Stimulated activated CD4-positive, alpha-beta T cell treated with anti-CD3 and anti-CD28 coated beads, Interleukin-2, amount 100 ng/mL, for 24 hours (primary cell): ENCODE measurements around the gene BICD2.

Experiments used
- DNase-seq, 2 donors: peaks; one replicate each; pipeline ENCODE4 v3.0.0-alpha.2; 2020

Gene BICD2

DNA sequence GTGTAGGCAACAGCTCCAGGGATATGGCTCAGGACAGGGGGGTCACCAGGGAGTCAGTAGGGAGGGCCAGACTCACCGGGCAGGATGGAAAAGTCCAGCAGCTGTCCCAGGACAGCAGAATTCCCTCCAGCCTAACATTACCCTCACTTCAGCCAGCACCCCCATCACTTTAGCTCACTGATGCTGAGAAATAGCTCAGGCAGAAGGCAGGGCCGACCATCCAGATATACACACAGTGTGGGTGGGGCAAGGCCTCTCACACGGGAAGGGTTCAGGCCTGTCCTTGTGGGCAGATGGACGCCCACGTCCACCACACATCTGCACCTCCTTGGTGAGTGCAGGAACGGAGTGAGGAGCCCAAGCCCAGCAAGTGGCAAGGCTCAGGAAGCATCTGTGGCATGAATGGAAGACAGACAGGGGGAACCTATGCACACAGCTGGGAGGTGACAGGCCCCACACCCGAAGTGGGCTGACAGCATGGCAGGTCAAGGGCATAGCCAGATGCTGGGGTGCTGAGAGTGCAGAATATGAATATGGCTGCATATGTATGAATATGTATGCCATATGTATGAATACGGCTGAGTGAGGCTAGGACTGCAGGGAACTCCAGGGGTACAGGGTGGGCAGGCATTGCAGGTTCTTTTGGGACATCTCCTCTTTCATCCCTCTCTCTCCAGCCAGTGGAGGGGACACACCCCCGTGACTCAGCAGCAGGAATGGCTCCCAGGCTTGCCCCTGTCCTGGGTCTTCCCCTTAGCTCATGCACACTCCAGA lies 17.0 kb downstream of the BICD2 start:
- DNase-seq: no peak

DNA sequence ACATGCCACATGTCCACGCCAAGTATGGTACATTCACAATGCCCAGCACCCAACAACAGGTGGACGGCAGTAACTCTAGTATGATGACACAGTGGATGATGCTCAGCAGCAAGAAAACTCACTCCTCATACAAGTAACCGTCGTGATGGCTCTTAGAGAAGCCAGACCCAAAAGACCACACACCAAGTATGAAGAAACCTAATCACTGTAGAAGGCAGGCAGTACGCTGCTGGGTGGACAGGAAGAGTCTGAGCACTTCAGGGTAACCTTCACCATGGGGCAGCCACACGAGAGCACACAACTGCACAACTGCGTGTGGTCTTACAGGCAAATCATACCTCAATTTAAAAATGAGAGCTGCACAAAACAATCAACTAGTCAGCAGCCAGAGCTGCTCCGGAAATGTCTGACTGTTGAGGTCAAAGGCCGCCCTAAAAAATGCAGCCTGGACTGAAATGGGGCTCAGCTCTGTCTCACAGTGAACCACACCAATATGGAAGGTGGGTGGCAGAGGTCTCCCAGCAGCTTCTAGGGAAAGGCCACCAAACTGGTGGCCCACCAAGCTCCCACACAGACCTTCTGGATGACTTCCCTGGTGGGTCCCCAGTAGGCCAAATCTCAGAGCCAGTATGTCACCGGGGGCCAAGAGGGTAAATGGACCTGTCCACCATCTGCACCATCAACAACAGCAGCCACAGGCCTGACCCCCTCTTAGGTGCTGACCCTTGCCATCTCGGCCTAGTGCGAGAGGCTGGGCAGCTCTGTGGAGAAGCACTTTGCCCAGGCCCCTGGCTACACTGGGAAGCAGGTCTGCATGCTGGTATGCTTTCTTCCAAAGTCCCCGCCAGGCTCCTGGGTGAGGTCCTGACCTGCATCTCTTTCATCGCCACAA lies 17.8 kb downstream of the BICD2 start:
- no peak for DNase-seq

DNA sequence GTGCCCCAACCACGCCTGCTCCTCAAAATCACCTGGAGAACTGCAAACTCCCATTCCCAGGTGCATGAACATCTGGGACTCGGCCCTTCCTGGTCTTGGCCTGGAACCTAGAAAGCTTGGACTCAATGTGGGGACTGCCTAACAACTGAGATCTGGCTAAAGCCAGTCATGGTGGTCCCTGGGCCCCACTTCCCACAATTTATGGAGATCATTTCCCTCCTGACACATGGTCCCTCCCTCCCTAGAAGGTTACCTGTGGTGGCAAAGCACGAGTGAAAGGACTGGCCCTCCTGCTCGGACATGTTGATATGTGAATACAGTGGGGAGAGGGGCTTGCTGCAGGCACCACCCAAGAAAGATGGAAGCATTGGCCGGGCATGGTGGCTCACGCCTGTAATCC lies 18.8 kb downstream of the BICD2 start:
- DNase-seq: no peak

DNA sequence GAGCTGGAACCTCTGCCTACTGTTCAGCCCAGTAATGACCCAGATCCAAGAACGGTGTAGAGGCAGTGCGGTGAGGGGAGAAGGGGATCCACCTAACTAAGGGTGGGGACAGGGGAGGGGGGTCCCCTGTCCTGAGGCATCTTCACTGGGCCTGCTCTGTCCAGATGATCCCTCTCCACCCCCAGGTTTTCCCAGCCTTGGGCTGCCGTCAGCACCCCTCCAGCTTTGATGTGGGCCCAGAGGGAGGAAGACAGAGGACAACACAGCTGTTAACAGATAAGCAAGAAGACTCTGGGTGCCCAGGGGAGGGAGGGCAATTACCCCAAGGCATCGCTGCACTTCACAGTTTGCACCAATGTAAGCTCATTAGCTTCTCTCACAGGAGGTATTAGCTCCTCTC lies 19.3 kb downstream of the BICD2 start:
- DNase-seq: no peak

DNA sequence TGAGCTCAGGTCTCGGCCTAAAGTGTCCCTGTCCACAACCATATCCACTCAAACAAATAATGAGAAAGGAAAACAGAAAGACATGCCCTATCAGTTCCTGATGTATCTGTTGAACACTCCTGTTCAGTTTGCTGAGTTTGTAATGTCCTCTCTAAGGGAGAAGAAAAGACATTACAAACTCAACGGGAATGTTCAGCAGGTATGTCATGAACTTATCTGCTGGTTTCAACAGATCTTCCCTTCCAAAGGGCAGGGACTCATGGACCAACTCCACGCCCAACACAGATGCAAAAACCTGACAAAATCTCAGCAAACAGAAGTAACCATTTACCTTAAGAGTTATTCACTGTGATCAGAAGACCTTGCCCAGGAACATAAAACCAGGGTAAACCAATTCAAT lies 23.7 kb downstream of the BICD2 start:
- DNase-seq: no peak

DNA sequence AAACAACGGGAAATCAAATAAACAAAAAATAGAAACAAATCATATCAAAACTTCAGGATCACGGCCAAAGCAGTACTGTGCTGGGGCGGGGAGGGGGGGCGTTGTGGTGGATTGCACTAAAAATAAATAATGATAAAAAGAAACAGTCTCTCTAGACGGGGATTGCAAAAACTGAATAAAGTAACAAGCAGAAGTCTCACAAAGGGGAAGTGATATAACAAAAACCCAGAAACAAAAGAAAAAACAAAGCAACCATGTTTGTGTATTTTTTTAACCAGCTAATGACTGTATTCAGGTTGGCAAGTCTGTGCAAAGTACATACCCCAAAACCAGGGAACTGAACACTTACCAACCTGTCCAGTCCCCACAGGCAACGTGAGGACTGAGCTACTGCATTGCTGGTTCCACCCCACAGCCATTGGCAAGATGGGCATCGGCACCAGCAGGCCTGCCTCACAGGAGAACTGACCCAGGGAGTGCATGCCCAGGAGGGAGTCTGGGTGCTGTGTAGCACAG lies 24.1 kb downstream of the BICD2 start:
- DNase-seq: no peak

DNA sequence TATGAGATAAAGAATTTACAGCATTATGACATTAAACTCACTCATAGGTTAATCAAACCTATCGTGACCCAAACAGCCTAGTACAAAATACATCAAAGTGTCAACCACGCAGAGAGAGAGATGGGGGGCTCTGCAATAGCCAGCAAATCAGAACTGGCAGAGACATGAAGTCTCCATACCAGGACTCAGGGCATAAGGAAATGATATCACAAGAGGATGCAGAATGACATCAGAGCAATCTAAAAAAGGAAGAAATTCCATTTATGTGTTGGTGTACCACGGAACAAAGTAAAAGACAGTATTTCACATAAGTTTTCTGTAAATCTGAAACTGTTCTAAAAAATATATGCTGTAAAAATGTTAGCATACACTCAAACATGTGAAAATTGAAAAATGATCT lies 24.6 kb downstream of the BICD2 start:
- DNase-seq: no peak

DNA sequence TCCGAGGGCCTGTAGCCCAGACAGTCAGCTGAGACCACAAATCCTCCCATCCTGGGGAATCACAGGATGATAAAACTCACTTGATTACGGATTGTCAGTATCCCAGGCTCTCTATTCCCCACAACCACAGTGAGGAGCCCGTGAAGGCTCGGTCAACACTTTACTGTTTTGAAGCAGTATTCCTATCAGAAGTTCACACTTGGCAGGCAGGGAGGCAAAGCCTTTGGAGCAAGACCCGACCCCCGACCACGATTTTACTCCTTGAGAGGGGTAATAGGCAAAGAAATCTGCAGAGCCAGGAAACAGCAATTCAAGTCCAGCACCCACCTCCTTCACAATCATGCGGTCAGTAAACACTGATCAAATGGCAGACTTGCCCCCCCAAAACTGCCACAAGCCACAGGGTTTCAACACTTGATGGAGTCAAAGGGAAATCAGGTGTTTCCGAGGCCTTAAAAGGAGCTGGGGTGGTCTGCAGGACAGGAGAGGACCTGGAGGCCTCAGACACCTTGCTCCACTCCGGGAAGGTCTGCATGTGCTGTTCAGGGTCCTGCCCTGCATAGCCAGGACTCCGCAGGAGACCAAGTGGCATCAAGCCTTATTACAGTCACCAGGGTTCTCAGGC lies 25.2 kb downstream of the BICD2 start:
- no peak for DNase-seq

GRCh38 chr9:92738661-92739081 lies 26.0 kb downstream of the BICD2 start:
- no peak for DNase-seq

DNA sequence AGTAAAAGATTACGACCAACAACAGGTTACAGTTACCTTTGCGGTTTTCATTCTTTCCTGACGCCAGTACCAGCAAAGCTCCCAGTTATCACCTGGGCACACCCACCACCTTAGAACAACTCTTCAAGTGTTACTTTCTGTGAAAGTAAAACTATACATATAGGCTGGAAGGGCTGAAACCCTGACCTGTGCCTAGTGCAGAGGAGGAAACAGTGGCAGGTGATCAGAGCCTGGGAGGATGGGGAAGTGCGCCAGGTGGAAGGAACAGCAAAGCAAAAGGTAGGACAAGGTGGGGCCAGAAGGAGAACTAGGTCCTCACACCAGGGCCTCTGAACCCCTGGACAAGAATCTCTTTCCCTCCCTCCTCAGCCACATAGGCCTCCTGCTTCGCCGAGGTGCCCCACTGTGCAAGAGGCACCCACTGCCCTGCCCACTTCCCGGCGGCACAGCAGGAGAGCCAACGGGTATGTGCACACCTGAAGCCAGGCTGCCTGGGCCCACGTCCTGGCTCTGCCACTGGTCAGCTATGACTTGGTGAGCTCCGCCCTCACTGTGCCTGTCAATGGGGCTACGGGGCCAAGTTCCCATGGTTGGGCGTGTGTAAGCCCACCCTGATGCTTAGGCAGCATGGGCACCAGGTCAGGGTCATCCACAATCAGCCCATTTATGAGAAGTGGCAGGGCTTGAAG lies 26.9 kb downstream of the BICD2 start:
- no peak for DNase-seq

DNA sequence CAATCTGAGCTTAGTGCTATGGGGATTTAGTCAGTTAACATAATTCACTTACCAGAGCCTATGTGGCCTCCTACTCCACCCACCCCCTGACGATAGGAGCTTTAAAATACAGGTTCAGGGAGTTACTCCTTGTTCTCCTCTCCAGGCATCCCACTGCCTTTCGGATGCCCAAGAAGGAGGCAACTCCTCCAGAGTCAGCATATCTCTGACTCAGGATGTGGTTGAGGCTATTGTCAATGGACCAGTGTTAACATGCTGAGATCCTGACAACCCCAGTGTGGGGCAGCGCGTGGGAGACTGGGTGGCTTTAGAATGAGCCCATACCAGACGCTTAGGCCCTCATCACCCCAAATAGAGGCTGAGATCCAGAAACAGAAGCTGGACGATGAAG lies 27.4 kb downstream of the BICD2 start:
- DNase-seq: no peak

GRCh38 chr9:92736563-92737215 lies 27.9 kb downstream of the BICD2 start:
- no peak for DNase-seq

GRCh38 chr9:92735636-92736562 lies 28.7 kb downstream of the BICD2 start:
- DNase-seq: no peak

GRCh38 chr9:92734931-92735635 lies 29.6 kb downstream of the BICD2 start:
- no peak for DNase-seq

DNA sequence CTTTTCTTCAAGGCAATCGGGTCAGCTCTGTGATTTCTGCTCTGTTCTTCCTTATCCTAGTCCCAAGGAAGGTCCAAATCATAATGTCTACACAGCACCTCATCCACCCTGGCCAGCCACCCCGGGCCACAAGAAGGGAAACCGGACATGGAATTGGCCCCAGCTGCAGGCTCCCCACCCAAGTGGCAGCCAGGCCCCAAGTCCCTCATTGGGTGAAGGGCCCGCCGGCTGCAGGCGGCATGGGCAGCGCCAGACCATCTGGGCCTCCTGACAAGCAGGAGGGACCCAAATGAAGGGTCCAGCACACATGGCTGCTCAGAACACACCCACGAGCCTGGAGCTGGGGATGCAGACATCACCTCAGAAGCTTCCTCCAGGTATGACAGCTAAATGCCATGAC lies 33.7 kb downstream of the BICD2 start:
- DNase-seq: no peak

- DNase-seq: no peak
Observed at GRCh38 chr9:92729735-92730155, 34.9 kb downstream of the BICD2 start.

- peak in 1 of 2 donors; percentile 11 for DNase-seq
Observed at GRCh38 chr9:92728831-92729734, 35.5 kb downstream of the BICD2 start.

DNA sequence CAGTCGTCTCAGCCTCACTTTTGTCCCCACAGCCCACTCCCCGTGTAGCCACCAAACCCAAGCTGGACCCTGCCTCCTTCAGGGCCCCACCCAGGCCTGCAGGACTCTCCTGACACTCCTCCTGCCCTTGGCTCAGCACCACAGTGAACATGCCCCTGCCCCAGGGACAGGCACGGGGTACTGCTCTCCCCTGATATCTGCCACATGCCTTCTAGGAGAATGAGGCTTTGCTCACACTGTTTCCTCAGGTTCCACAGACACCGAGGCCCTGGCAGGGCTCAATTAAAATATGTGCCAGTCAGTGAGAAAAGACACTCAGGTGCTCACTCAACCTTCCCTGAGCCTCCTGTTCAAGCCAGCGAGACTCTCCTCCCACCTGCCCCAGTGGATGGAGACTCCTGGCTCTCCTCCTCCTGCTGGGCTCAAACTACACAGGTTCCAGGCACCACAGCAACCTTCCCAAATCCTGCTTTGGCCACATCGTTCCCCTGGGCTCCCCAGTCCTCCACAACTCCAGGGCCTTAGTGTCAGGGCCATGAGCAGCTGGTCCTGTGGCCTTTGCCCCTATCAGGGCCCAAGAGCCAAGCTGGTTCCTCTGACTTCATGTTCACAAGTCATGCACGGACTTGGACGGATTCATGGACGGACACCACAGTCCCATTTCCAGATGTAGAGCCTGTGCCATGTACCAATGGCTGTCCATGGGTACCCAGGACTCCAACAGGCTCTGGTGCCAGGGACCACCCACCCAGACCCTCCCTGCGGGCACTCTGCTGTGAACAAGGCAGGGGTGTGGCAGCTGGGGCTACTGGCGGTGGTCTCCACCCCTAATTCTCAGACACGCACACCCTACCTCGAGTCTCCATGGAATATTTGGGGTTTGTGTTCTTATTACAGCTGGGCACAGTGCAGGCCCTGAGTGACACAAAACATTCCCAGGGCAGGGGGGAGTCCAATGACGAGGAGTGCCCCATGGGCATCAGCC lies 36.6 kb downstream of the BICD2 start:
- peak in 1 of 2 donors; percentile 9 for DNase-seq
